Stimulated activated CD8-positive, alpha-beta memory T cell treated with anti-CD3 and anti-CD28 coated beads, Interleukin-4, amount 100 ng/mL, for 4 hours (primary cell): Measurements from ENCODE around the gene BAHCC1.
"Not testable (repeated sequence)": the region's sequence is repeated elsewhere in the genome, so short reads cannot be mapped to it uniquely, and the experiment has no call there.

Experiments
- DNase-seq, 2 donors: peaks; one replicate each; pipeline ENCODE4 v3.0.0-alpha.2; 2020; ENCODE audit warnings: low read depth in 2 of 2, low spot score in 1 of 2

BAHCC1 gene

DNA sequence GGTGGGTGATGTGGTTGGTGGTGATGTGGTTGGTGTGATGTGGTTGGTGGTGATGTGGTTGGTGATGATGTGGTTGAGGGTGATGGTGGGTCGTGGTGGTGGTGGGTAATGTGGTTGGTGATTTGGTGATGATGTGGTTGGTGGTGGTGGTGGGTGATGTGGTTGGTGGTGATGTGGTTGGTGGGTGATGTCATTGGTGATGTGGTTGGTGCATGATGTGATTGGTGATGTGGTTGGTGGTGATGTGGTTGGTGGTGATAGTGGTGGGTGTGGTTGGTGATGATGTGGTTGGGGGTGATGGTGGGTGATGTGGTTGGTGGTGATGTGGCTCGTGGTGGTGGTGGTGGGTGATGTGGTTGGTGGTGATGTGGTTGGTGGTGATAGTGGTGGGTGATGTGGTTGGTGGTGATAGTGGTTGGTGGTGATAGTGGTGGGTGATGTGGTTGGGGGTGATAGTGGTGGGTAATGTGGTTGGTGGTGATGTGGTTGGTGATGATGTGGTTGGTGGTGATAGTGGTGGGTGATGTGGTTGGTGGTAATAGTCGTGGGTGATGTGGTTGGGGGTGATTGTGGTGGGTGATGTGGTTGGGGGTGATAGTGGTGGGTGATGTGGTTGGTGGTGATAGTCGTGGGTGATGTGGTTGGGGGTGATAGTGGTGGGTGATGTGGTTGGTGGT is 30.6 kb downstream of the BAHCC1 start:
- DNase-seq, result not testable (repeated sequence)

GRCh38 chr17:81426393-81427172 is 31.3 kb downstream of the BAHCC1 start:
- DNase-seq, result no peak

- no peak for DNase-seq
These were observed 32.2 kb downstream of the BAHCC1 start for GRCh38 chr17:81427173-81428120.

GRCh38 chr17:81428121-81428515 is 32.9 kb downstream of the BAHCC1 start:
- no peak for DNase-seq

DNA sequence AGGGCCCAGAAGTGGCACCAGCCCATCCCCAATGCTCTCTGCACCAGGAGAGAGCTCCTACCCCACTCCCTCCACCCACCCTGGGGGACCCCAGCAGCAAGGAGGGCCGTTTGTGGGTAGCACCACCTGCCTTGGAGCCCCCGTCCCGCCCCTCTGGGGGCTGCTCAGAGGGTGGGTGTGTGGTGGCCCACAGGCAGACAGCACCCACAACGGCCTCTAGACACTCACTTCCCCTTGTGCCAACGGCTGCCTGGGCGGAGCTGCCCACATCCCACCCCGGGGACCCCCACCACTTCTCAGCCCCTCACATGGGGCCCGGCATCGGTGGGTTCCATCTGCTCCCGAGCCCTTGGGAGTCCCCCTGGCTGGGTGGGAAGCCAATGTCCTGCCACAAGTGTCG is 33.3 kb downstream of the BAHCC1 start:
- DNase-seq, result no peak

DNA sequence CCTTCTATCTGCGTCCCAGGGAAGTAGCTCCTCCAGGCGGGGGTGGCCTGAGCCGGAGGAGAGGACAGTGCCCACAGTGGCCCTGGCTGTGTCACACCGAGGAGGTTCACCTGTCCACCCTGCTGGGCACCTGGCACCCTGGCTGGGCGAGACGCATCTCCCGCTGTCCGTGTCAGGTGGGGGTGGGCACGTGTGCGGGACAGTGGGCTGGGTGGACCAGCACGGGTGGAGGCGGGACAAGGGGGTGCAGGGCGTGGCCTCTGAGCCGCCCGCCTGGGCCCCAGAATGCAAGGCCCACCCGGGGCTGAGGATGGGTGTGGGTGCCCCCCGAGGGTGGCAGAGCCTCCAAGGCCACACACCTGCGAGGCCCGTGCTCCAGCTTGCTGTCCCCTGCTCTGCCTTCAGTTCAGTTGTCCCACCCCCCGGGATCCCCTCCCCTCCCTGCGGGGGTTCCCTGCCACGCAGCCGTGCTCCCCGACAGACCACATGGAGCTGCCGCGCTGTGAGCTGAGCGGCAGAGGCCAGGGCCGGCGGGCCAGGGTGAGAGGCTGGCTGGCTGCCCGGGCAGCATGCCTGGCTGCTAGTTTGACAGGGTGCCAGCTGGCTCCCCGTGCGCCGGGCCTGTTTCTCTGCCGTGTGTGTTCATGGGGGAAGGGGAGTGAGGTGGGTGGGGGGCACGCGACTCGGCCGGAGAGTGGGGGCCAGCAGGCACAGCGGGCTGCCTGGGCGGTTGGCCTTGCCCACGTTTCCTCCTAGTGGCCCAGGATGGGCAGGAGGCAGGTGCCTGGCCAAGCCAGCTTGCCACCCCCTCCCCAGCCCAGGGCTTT is 33.9 kb downstream of the BAHCC1 start:
- DNase-seq, result no peak

DNA sequence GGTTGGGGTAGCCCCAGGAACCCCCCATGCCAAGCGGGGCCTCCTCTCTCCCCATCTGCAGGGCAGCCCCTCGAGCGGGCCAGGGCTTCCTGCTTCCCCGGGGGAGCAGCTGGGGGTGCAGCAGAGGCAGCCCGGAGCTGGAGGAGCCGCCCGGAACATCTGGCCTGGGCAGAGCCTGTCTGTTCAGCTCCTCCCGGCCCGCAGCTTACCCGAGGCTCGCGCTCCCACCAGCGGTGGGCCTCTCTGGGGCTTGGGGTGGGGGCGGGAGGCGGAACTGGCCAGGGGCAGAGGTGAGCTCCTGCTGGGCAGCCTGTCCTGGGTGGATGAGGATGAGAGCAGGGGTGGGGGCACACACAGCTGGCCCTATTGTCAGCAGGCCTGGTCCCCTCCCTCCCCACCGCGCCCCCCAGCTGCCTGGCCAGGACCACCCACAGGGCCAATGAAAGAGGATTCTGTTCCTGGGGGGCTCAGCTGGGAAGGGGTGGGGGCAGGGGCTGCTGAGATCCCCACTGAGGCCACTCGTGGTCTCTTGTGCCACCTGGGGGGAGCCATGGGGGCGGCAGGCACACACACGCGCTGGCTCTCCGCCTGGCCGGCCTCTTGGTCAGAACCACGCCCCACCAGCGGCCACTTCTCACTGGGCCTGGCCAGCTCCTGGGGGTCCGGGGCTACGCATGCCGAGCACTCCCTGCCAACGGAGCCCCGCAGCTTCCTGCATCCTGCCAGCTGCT is 34.7 kb downstream of the BAHCC1 start:
- DNase-seq, result no peak

GRCh38 chr17:81431545-81432482 is 36.6 kb downstream of the BAHCC1 start:
- DNase-seq, result no peak

GRCh38 chr17:81432941-81433340 is 37.7 kb downstream of the BAHCC1 start:
- DNase-seq, result no peak

DNA sequence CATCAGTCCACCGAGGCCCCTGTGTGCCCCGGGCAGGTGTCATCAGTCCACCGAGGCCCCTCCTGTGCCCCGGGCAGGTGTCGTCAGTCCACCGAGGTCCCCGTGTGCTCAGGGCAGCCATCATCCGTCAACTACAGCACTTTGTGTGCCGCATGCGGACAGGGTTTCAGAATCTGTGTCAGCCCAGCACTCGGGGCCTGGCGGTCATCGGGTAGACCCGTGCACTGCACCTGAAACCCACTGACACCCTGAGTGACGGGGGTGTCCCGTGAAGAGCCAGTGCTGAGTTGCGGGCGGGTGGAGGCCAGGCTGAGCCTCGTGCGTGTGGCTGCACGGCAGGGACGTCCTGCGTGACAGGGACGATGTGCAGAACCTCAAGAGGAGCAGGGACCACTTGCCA is 38.4 kb downstream of the BAHCC1 start:
- no peak for DNase-seq

- no peak for DNase-seq
These were observed 38.8 kb downstream of the BAHCC1 start for GRCh38 chr17:81434072-81434471.

GRCh38 chr17:81434681-81435417 is 39.6 kb downstream of the BAHCC1 start:
- DNase-seq, result no peak

DNA sequence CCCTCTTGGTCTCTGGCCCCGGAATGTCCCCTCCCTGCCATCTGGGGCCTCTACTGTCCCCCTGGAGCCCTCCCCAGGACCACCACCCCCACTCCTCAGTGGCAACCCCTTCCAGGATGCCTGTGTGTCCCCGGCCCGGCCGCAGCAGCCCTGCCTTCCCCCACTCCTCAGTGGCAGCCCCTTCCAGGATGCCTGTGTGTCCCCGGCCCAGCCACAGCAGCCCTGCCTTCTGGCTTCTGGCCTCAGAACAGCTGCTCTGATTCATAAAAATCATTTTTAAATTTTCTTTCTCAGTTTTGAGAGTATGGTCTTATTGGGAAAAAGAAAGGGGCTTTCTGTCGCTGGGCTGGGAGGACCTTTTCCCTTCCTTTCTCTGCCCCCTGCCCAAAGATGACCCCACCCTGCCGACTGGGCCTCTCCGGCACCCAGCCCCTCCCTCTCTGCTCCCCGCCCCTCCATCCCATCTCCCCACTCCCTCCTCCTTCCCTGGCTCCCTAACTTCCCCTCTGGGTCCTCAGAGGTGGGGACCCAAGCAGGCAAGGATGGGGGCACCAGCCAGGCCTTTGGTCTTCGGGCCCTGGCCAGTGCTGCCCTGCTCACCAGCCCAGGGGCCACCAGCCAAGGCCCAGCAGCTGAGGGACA is 40.5 kb downstream of the BAHCC1 start:
- DNase-seq, result no peak

GRCh38 chr17:81436294-81436849 is 41.1 kb downstream of the BAHCC1 start:
- DNase-seq, result no peak

GRCh38 chr17:81437191-81437651 is 42.0 kb downstream of the BAHCC1 start:
- DNase-seq, result no peak

- no peak for DNase-seq
These were observed 42.9 kb downstream of the BAHCC1 start for GRCh38 chr17:81438007-81438659.

GRCh38 chr17:81438688-81439087 is 43.4 kb downstream of the BAHCC1 start:
- no peak for DNase-seq
